GM06990 (cell line): ENCODE measurements around the gene MED16.
"Not testable (repeated sequence)": the region's sequence is repeated elsewhere in the genome, so short reads cannot be mapped to it uniquely, and the experiment has no call there.

Experiments
- DNase-seq: peaks from one replicate; pipeline ENCODE4 v3.0.0-alpha.2; 2011; ENCODE audit not compliant: insufficient read length; ENCODE audit errors: extremely low read depth
- H3K27me3 ChIP-seq: replicated peaks from 2 replicates; pipeline ENCODE4 v1.6.0; 2011; ENCODE audit warnings: low read length; ENCODE audit not compliant: control insufficient read depth, insufficient read depth
- H3K36me3 ChIP-seq: 2 replicates; pipeline ENCODE4 v1.5.1; 2011; ENCODE audit warnings: low read length; ENCODE audit not compliant: control insufficient read depth, insufficient read depth
- H3K4me3 ChIP-seq: replicated peaks from 2 replicates; pipeline ENCODE4 v1.5.1; 2011; ENCODE audit warnings: low read depth, mild to moderate bottlenecking, control low read depth, low read length
- TF ChIP-seq, protein P1 (sequence below): IDR thresholded peaks from 2 replicates; pipeline ENCODE4 v1.5.1; 2011; ENCODE audit warnings: low read length, control low read depth, mild to moderate bottlenecking, inconsistent platforms; ENCODE audit not compliant: insufficient read depth, poor library complexity, severe bottlenecking

The MED16 gene

GRCh38 chr19:850979-851335, 42.0 kb downstream of the MED16 start:
- DNase-seq: no peak
- Histone ChIP-seq H3K27me3 (peaks cover 1% of the 10 kb centered on the region), H3K36me3 (no peaks in the 10 kb centered on the region), H3K4me3 (no peak overlapping the region)
- TF ChIP-seq, protein P1, sequence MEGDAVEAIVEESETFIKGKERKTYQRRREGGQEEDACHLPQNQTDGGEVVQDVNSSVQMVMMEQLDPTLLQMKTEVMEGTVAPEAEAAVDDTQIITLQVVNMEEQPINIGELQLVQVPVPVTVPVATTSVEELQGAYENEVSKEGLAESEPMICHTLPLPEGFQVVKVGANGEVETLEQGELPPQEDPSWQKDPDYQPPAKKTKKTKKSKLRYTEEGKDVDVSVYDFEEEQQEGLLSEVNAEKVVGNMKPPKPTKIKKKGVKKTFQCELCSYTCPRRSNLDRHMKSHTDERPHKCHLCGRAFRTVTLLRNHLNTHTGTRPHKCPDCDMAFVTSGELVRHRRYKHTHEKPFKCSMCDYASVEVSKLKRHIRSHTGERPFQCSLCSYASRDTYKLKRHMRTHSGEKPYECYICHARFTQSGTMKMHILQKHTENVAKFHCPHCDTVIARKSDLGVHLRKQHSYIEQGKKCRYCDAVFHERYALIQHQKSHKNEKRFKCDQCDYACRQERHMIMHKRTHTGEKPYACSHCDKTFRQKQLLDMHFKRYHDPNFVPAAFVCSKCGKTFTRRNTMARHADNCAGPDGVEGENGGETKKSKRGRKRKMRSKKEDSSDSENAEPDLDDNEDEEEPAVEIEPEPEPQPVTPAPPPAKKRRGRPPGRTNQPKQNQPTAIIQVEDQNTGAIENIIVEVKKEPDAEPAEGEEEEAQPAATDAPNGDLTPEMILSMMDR: no peak

GRCh38 chr19:850221-850978, 42.6 kb downstream of the MED16 start:
- TF ChIP-seq, protein P1: no peak
- peaks cover 1% of the 10 kb centered on the region for H3K27me3 ChIP-seq
- no peaks in the 10 kb centered on the region for H3K36me3 ChIP-seq
- no peak overlapping the region for H3K4me3 ChIP-seq
- no peak for DNase-seq

- not testable (repeated sequence) for DNase-seq, H3K4me3 ChIP-seq, H3K36me3 ChIP-seq, H3K27me3 ChIP-seq
Measured at GRCh38 chr19:849195-849594, 43.8 kb downstream of the MED16 start.

- Histone ChIP-seq H3K27me3 (peaks cover 1% of the 10 kb centered on the region), H3K36me3 (no peaks in the 10 kb centered on the region), H3K4me3 (no peak overlapping the region)
- DNase-seq: no peak
- TF ChIP-seq, protein P1: no peak
Measured at GRCh38 chr19:848386-848921, 44.5 kb downstream of the MED16 start.

DNA sequence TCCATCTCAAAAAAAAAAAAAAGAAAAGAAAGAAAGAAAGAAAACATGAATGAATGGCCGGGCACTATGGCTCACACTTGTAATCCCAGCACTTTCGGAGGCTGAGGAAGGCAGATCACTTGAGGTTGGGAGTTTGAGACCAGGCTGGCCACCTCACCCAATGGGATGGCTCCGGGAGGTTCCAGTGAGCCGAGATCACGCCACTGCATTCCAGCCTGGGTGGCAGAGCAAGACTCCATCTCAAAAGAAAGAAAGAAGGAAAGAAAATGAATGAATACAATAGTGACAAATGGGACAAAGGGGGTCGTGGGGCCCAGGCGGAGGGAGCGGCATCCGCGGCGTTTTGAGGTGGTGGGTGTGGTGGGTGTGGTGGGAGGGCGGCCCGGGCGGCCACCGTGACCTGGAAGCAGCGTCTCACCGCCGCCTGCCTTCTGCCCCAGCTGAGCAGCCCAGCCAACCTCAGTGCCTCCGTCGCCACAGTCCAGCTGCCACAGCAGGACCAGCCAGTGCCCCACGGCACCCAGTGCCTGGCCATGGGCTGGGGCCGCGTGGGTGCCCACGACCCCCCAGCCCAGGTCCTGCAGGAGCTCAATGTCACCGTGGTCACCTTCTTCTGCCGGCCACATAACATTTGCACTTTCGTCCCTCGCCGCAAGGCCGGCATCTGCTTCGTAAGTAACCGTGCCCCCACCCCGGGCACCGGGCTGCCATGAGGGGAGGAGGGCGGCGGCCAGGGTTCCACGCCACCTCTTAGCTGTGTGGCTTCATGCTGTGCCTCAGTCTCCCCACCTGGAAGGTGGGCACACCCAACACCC, 47.1 kb downstream of the MED16 start:
- Histone ChIP-seq H3K36me3 (no peaks in the 10 kb centered on the region), H3K27me3 (peaks cover 1% of the 10 kb centered on the region)

More for the DNA sequence above, 47.1 kb downstream of the MED16 start:
- no peak for DNase-seq
- TF ChIP-seq, protein P1: no peak
- no peak overlapping the region for H3K4me3 ChIP-seq
